HG03045 (cell line): ENCODE data around the gene MAT2A.
A peak's percentile ranks its signal among the peaks of the same experiment; 100 is the strongest.
"Not testable (repeated sequence)": the region's sequence is repeated elsewhere in the genome, so short reads cannot be mapped to it uniquely, and the experiment has no call there.

Source experiments
- ATAC-seq: cut with Tn5 transposase; IDR thresholded peaks from one replicate; pipeline ENCODE4 v1.9.1; 2021; ENCODE audit warnings: mild to moderate bottlenecking, moderate library complexity; ENCODE audit not compliant: unreplicated experiment

MAT2A gene

DNA sequence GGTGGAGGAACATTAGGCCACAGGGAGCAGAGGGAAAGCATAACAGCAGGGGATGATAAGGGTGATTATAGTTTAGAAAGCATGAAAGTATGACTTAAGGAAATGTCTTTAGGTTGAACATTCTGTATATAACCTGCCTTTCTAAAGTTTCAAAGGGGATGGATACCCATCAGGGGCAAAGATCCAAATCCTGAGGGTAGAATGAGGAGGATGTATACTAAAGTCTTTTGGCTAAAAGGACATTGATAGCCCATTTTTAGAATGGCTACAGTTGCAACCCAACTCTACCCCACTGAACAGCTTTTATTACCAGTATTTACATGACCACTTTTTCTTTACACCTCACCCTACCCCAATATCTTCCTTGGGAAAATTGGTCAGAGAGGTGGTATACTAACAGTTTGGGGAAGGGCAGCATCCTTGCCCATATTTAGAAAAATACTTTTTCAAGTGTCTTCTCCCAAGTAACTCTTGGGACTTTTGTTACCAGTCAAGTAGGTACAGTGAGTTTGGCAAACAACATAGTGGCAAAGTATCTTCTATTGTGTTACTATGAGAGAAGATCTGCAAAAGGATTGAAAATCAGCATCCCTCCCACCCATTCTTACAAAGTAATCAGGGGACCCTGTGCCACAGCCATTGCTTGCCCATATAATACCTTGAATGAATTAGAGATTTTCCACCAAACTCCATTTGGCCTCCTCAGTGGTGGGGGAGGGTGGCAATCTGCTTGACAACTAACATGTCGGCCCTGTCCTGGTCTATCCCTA, 8.3 kb downstream of the MAT2A start:
- no peak for ATAC-seq

DNA sequence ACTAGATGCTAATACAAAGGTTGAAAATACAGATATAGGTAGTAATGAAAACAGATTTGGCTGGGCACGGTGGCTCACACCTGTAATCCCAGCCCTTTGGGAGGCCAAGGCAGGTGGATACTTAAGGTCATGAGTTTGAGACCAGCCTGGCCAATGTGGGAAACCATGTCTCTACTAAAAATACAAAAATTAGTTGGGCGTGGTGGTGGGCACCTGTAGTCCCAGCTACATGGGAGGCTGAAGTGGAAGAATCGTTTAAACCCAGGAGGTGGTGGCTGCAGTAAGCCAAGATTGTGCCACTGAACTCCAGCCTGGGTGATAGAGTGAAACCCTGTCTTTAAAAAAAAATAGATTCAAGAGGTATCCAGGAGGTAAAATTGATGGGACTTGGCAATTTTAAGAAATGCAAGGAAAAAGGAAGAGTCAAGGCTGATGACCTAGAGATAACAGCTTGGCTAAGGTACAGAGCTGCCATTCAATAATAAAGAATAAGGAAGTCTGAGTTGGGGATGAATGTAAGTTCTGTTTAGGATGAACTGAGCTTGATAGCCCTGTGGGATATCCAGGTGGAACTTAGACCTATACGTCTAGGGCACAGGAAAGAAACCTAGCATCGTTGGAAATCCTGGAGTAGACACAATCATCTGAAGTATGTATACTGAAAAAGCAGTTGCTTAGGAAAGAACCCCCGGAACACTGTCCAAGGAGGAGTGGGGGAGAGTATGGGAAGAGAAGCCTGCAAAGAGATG, 9.1 kb downstream of the MAT2A start:
- ATAC-seq: no peak

DNA sequence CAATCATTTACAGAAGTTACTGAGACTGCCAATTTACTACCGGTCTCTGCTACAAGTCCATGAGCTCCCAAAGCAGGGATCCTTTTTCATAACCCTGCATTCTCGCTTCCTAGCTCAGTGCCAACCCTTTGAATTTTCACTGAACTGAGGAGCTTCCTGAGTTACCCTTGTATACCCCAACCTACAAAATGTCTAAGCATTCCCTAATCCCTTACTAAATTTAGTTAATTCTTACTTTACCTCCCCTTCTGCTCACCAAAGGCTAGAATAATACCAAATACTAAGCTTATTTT, 9.6 kb downstream of the MAT2A start:
- ATAC-seq: no peak

DNA sequence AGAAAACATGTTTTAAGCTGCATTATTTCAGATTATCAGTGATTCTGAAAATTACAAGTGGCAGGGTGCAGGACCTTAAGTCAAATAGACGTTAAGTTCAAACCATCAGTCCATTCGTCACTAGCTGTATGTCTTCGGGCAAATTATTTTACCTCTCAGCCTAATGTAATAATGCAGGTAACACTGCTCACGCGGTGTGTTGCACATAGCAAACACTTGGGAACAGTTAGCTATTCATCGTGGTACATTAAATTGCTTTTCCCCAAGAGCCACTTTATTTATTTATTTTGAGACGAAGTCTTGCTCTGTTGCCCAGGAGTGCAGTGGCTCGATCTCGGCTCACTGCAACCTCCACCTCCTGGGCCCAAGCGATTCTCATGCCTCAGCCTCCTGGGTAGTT, 10.1 kb downstream of the MAT2A start:
- ATAC-seq: no peak

DNA sequence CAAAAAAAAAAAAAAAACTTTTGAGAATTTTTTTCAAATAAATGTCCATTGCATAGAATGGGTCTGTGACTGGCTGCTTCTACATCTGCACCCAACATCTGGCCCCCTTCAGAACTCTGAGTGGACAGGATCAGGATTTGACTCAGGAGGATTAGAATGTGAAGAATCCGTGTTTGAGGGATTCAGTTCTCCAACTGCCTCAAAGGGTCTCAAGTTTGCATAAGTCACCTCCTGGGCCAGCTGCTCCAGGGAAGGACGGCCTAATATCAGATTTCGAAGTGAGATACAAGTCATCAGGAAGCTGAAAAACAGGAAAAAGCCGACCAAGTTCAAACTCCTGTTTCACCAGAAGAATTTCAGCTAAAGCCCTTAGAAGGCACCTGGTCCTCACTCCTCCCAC, 10.9 kb downstream of the MAT2A start:
- no peak for ATAC-seq

DNA sequence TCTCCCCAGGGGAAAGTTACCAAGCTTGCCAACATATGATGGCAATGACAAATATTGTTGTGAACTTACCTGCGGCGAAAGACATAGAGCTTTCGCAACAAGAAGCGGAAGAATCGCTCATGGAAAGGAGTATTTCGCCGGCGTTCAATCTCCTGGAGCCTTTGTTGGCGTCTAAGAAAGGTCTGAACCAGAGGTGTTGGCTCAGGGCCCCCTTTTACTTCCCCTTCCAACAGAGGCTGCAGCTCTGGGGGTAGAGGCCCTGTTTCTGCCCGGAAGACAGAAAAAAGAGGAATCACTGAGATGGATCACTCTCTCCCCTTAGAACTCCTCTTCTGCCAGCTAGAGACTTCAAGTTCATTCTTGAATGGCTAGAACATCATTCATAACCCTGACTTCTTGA, 11.5 kb downstream of the MAT2A start:
- ATAC-seq: no peak

DNA sequence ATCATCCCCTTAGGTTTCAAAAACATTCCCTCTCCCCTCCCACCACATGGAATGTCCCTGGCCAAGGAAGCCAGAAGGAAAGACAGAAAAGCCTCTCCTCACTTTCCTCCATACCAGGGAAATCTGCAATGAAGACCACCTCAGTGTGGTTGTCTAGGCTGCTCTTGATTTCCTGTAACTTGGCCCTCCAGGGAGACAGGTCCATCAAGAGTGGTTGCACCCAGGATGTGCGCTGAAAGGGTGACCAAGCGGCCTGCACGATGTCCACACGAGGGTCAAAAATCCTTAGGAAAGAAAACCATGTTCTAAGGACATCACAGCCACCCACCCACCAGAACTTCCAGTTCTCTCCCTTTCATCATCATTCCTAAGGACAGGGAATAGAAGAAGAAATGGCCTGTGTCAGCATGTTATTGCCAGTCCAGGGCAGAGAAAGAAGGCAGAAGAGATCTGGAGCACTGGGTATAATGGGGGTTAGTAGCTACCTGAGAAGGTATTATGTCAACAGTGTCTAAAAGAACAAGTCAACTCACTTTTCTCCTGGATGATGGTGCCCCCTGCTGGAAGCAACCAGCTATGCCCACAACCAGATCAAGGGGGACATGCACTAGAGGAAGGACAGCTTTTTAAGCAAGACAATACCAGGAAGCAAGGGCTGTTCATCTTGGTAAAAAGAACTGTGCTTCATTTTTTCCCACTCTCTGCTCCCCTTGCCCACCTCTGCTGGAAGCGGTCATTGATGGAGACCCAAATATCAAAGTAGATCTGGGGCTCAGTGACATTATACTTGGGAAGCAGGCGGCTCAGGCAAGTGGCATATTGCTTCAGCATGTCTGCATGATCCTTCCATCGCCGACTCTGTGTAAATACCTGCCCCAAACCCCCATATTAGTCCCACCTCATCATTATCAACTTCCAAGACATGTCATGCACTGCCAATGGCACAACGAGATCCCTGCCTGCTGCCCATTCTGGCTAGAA, 13.0 kb downstream of the MAT2A start:
- ATAC-seq: no peak

DNA sequence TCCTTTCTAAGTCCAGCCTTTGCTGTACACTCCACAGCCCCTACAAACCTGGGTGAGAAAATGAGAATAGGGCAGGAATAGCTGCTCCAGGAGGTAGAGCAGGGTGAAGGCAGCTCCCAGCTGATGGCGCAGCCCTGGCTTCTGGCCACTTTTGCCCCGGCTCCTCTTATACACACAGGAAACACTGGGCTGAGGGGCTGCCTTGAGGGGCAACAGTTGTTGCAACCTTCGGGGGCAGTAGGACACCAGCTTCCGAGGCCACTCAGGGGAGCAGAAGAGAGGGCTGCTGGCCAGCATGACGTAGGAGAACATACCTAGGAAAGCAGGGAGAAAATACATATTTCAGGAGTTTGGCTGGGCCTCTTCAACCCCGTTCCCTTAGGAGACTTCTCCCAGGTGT, 14.2 kb downstream of the MAT2A start:
- ATAC-seq: no peak

DNA sequence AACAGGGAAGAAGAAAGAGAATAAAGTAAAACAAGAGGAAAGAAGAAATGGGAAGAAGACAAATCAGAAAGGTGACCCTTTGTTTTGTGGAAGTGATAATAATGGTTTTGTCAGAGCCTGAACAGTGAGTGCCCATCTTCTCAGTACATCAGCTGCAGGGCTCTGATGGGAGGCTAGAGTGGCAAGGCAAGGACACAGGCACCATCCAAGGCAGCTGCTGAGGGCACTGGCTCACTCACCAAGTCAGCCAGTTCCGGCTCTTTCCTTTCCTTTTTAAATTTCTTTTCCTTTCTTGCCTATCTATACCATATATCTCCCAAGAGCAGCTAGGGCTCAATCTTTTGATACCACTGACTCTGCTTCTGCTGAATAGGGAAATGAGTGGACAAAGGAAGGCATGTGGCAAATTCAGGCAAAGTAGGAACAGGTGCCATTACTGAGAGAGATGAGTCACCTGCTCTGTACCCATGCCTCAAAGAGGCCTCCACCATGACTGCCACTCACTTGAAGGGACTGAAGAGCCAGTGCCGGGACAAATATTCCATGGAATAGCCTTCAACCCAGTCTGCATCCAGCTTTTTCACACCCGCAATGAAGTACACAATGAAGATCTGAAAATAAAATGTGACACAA, 16.1 kb downstream of the MAT2A start:
- no peak for ATAC-seq

DNA sequence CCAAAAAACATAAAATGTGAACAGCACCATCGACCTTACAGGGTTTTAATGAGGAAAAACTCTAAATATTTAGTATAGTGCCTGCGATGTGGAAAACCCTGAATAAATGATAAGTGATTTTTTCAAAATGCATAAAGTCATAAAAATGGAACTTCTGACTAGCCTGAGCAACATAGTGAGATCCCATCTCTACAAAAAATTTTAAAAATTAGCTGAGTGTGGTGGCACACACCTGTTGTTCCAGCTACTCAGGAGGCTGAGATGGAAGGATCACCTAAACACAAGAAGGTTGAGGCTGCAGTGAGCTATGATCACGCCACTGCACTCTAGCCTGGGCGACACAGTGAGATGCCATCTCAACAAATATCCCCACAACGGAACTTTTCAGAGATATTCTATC, 18.2 kb downstream of the MAT2A start:
- no peak for ATAC-seq

DNA sequence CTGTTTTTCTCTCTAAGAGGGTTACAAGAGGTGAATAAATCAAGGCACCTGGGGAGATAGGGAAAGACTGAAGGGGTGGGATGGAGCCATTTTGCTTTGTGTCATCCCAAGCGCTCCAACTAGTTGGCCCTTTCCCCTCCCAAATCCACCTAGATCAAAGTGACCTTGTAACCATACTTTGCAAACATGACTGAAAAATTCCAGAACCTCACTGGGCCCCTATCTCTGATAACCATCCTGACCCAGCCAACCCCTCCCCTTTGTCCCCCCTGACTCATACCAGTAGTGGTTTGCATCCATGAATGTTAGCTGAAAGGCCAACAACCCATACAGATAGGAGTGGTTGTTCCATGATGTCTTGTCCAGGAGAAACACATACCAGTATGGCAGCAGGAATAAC, 19.2 kb downstream of the MAT2A start:
- ATAC-seq: no peak

DNA sequence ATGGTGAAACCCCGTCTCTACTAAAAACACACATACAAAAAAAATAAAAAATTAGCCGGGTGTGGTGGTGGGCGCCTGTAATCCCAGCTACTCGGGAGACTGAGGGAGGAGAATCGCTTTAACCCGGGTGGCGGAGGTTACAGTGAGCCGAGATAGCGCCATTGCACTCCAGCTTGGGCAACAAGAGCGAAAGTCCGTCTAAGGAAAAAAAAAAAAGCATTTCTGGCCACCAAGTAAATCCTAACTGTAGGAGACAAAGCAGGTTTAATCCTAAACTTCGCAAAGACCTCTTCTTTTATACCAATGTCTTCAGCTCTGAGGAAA, 21.4 kb downstream of the MAT2A start:
- ATAC-seq: not testable (repeated sequence)

DNA sequence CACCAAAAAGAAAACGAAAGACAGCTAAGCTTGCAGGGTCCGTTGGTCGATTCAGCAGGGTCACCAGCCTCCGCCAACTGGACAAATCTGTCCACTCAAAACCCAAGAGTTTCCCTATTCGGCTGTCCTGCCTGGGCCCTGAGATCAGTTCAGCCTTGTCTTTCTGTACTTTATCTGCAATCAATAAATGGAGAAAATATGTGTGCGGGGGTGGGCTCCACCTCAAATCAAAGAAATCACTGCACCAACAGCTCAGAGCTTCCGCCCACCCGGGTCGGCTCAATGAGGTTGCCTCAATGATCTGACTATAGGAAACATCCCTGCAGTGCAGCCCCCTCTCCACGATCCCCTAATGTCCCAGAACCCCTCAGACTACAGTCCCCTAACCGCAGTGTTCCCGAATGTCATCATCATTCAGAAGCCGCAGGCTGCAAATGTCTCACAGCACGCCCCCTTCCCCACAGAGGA, 21.9 kb downstream of the MAT2A start:
- ATAC-seq: peak; percentile 33

DNA sequence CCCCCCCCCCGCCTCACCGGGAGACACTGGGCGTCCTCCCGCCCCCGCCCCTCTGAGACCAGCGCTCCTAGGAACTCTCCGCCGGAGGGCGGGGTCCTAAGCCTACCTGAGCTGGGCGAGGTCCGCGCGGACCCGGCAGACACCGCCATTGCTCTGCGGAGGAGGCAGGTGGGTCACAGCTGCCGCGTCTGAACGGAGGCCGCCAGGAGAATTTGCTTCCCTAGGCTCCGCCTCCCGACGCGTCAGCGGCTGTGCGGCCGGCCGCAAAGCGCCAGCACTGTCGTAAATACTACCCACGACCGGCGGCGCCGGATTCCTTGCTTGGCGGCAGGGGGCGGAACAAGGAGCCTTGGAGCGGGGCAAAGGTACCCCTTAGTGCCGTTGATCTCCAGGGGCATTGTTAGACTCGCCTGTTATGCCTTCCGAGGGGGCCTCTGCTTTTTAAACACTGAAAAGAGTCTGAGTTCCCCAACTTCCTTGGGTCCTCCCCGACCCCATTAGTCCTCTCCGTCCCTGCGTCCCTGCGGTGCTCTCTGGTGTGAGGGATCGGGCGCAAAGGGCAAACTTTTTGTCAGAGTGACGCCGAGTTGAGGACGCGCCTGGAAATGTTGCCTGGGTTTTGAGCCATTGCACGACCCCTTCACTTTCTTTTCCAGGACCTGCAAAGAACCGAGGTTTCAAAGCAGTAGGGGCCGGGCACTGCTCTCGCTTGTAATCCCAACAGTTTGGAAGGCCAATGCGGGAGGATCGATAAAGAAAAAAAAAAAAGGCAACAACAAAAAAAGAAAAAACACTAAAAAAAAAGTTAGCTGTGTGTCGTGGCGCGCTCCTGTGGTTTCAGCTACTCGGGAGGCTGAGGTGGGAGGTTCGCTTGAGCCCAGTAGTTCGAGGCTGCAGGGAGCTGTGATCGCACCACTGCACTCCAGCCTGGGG, 22.6 kb downstream of the MAT2A start, which contains the start of gene GGCX:
GGCX (minus strand) TSS at position 214 of the 933 bp plus-strand sequence; CDS start at position 149, 65 bp downstream.
- ATAC-seq: peak; percentile 92

DNA sequence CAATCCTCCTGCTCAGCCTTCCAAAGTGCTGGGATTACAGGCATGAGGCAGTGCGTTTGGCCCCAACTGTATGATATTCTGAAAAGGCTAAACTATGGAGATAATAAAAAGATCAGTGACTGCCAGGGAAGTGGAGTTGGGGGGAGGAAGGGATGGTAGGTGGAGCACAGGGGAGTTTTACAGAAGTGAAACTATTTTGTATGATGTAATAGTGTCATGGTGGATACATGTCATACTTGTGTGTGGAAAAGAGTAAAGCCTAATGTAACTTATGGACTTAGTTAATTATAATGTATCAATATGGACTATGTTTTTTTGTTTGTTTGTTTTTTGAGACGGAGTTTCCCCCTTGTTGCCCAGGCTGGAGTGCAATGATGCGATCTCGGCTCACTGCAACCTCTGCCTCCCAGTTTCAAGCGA, 25.2 kb downstream of the MAT2A start:
- no peak for ATAC-seq

DNA sequence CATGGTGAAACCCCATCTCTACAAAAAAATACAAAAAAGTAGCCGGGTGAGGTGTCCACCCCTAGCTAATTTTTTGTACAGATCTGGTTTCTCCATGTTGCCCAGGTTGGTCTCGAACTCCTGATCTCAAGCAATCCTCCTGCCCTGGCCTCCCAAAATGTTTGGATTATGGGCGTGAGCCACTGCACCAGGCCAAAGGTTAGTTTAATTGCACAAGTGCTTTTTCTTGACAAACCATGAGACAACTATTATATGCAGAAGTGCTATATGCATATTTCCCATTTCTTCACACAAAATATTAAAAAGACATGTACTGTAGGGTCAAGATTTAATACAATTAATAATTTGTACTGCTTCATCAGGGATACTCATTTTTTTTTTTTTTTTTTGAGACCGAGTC, 27.3 kb downstream of the MAT2A start:
- ATAC-seq: no peak

DNA sequence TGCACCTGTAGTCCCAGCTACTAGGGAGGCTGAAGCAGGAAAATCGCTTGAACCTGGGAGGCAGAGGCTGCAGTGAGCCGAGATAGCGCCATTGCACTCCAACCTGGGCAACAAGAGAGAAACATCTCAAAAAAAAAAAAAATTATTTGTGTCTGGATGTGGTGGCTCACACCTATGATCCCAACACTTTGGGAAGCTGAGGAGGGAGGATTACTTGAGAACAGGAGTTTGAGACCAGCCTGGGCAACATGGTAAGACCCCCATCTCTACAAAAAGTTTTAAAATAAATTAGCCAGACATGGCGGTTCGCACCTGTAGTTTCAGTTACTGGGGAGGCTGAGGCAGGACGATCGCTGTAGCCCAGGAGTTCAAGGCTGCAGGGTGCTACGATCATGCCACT, 36.8 kb downstream of the MAT2A start:
- no peak for ATAC-seq

DNA sequence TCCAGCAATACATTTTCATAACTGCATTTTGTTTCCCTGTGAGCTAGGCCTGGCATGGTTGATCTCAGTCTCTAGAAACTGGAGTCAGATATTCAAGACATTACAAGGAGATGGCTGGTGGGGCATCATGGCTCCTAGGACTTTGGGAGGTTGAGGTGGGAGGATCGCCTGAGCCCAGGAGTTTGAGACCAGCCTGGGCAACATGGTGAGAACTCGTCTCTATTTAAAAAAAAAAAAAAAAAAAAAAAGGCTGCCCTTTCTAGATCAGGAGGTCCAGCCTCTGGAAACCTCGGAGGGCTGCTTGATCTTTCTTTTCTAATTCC, 38.1 kb downstream of the MAT2A start:
- no peak for ATAC-seq

DNA sequence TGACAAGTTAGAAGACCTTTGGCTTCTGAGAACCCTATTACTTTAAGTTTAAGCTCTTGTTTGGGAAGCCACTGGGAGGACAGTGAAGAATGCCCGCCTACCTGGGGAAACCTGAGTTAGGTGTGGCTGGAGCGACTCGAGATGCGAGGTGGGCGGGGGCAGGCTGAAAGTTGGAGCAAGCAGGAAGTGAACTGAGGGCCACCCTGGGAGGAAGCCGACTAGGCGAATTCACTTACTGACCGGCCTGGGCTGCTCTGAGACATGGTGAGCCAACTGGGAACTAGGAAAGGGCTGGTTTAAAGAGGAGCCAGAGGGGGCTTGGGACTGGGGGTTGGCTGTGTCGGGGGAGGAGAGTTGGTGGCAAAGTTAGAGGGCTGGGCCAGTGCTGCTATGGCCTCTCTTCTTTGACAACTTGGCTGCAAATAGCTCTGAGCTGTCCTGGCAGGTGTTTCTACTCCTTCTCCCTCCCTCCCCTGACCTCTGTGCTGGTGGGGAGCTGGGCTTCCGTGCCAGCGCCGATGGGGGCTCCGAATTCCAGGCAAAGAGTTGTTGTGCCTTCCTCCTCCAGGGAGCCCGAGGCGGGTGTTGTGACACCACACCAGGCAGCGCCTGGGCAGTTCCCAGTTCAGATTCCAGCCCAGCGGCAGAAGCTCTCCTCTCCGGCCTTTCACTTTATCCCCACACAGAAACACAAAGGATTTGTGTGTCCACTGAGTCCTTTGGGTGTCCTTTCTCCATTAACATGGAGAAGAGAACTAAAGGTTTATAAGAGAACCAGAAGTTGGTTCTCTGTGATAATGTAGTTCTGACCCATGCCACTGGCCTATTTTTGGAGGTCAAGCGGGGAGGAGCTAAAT, 38.6 kb downstream of the MAT2A start, which contains the start of gene VAMP8:
VAMP8 (plus strand) TSS at position 201 of the 857 bp plus-strand sequence; CDS start at position 262, 61 bp downstream.
- ATAC-seq: peak; percentile 61
